Suprapubic skin (tissue), 4 donors: Measurements from ENCODE around the gene PLXNB2. TPM values are rescaled to one million over a fixed set of nuclear protein-coding genes. Genes with fewer than 3 reads are reported as not detected.

Experiments used
- DNase-seq, 2 donors: peaks; one replicate each; pipeline ENCODE4 v3.0.0-alpha.2; 2019; ENCODE audit warnings: low spot score in 2 of 2
- H3K27ac ChIP-seq: fragments of 200-600 bp; sonication (generic); one replicate; pipeline ENCODE4 v1.5.1; 2019
- H3K27me3 ChIP-seq: fragments of 200-600 bp; sonication (generic); one replicate; pipeline ENCODE4 v1.5.1; 2019
- H3K36me3 ChIP-seq: fragments of 200-600 bp; sonication (generic); one replicate; pipeline ENCODE4 v1.5.1; 2019
- H3K4me1 ChIP-seq: fragments of 200-600 bp; sonication (generic); one replicate; pipeline ENCODE4 v1.5.1; 2019
- H3K4me3 ChIP-seq: fragments of 200-600 bp; sonication (generic); one replicate; pipeline ENCODE4 v1.5.1; 2019; ENCODE audit warnings: mild to moderate bottlenecking
- H3K9me3 ChIP-seq: fragments of 200-600 bp; sonication (generic); one replicate; pipeline ENCODE4 v1.5.1; 2019
- EP300 ChIP-seq: sonication (generic); formaldehyde crosslinking; IDR thresholded peaks from one replicate; pipeline ENCODE4 v1.6.1; 2017; ENCODE audit warnings: antibody characterized with exemption
- POLR2A ChIP-seq, 2 donors: fragments of 450-650 bp; IDR thresholded peaks; one replicate each; pipeline ENCODE4 v1.6.1; 2017; ENCODE audit warnings: antibody characterized with exemption in 2 of 2, mild to moderate bottlenecking in 2 of 2, moderate library complexity in 2 of 2
- POLR2AphosphoS5 ChIP-seq, 3 donors: sonication (generic); formaldehyde crosslinking; IDR thresholded peaks; one replicate each; pipeline ENCODE4 v1.6.1; 2017; ENCODE audit warnings: antibody characterized with exemption in 3 of 3
- WGBS: methylation state at CpG from one replicate; pipeline ENCODE4 v1.1.5; 2018; 5-methylcytosine and 5-hydroxymethylcytosine counted together
- total RNA-seq, 4 donors: library from RNA; depleted of rRNA; stranded (reverse); fragments of >200 nt; gene quantifications; one replicate each; pipeline ENCODE4 v1.1.0, GENCODE V29; 2016
- TF ChIP-seq, protein P1 (sequence below), 2 donors: fragments of 200-600 bp in 1 of 2; fragments of 450-650 bp in 1 of 2; sonication (generic) in 1 of 2; IDR thresholded peaks; one replicate each; pipeline ENCODE4 v1.5.1; 2016 to 2019; ENCODE audit warnings: antibody characterized with exemption in 2 of 2, mild to moderate bottlenecking in 1 of 2, moderate library complexity in 1 of 2

Gene PLXNB2
- total RNA-seq, 4 donors from 2014 or later, result 117 to 231 (median 192) TPM

DNA sequence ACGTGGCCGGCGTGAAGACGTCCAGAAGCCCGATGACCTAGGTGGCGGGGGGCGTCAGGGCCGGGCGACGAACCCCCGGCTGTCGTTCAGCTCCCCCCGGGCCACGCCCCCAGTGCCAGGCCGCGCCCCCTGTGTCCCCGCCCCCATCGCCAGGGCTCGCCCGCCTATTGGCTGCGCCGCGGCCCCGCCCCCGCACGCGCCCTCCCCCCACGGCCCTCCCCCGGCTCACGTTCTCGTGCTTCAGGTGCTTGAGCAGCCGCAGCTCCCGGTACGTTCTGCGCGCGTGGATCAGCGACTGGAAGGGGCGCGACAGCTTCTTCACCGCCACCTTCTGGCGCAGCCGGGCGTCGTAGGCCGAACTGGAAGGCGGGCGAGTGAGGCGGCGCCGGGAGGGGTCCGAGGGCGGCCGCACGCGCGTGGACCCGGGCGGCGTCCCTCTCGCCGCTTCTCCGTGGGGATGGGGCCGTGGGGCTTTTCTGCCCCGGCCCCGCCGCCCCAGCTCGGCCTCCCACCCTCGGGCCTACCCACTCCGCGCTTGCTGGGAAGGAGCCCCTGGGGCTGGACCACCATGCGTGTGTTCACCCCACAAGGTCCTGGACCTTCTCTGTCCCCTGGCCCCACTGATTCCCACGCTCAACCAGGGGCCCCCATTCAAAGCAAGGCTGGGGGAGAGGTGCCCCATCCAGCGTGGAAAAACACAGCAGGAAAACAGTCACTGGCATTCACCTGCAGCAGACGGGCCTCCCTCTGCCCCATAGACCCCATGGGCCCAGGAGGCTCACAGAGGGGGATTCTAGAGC is 39.7 kb downstream of the PLXNB2 start:
- no peak for TF ChIP-seq POLR2A (IDR thresholded peaks at IDR 0.05)
- TF ChIP-seq, protein P1, sequence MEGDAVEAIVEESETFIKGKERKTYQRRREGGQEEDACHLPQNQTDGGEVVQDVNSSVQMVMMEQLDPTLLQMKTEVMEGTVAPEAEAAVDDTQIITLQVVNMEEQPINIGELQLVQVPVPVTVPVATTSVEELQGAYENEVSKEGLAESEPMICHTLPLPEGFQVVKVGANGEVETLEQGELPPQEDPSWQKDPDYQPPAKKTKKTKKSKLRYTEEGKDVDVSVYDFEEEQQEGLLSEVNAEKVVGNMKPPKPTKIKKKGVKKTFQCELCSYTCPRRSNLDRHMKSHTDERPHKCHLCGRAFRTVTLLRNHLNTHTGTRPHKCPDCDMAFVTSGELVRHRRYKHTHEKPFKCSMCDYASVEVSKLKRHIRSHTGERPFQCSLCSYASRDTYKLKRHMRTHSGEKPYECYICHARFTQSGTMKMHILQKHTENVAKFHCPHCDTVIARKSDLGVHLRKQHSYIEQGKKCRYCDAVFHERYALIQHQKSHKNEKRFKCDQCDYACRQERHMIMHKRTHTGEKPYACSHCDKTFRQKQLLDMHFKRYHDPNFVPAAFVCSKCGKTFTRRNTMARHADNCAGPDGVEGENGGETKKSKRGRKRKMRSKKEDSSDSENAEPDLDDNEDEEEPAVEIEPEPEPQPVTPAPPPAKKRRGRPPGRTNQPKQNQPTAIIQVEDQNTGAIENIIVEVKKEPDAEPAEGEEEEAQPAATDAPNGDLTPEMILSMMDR (IDR thresholded peaks at IDR 0.05), result peak in 1 of 2 donors; percentile 41
- no peak for TF ChIP-seq POLR2AphosphoS5 (IDR thresholded peaks at IDR 0.05)
- Histone ChIP-seq H3K4me1 (peaks cover 57% of the 10 kb centered on the region), H3K36me3 (no peaks in the 10 kb centered on the region), H3K4me3 (peak overlapping the region; percentile 39), H3K27ac (no peak overlapping the region), H3K9me3 (no peaks in the 10 kb centered on the region), H3K27me3 (peaks cover 16% of the 10 kb centered on the region)
- DNase-seq, result no peak
- 31% methylated on average over 17 of the region's 75 CpGs for WGBS

DNA sequence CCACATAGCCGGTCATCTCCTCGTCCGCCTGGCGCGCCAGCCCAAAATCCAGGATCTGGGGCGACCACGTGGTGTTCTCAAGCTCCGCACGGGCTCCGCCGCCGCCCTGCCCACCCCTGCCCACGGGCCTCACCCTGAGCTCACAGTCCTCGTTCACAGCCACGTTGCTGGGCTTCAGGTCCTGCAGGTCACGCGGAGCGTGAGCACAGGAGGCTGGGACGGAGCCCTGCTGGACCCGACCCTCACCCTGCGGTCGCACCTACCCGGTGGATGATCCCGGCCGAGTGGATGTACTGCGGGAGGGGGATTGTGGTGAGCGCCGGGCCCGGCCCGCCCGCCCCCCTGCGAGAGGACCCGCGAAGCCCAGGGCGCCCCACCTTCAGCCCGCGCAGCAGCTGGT is 40.5 kb downstream of the PLXNB2 start:
- peaks cover 57% of the 10 kb centered on the region for H3K4me1 ChIP-seq
- no peak for TF ChIP-seq POLR2A (IDR thresholded peaks at IDR 0.05)
- TF ChIP-seq EP300, result no peak
- TF ChIP-seq POLR2AphosphoS5 (IDR thresholded peaks at IDR 0.05), result no peak
- TF ChIP-seq, protein P1 (IDR thresholded peaks at IDR 0.05), result no peak
- H3K9me3 ChIP-seq, result no peaks in the 10 kb centered on the region
- H3K27ac ChIP-seq, result no peak overlapping the region
- H3K4me3 ChIP-seq, result peak overlapping the region; percentile 39
- WGBS, result 75% methylated on average over 4 of the region's 37 CpGs
- DNase-seq, result no peak
- peaks cover 24% of the 10 kb centered on the region for H3K27me3 ChIP-seq
- no peaks in the 10 kb centered on the region for H3K36me3 ChIP-seq

DNA sequence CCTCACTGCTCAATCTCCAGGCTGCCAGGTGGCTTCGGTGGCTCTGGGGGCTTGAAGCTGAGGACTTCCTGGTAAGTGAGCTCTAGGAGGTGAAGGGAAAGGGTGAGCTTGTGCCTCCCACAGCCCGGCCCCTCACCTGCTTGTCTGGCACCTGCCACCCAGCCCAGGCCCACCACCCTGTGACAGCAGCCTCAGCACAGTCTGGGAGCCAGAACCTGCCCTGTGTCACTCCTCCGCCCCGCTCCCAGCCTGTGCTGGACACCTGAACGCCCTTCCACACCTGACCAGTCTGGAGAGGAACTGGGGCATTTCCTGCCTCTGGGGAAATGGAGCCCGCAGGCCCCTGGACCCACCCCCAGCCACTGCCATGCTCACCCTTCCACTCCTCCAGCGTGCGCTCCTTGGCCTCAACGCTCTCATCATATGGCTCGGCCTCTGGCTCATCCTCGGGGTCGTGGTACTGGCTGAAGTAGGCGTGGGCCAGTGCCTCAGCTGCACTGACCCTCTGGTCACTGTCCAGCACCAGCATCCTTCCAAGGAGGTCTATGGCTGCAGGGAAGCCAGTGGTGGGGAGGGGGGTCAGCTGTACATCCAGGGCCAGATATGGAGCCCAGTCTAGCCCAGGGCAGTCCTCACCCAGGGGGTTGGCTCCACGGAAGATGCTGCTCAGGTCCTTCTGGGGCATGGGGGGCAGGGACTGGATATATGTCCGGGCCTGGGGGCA is 42.3 kb downstream of the PLXNB2 start:
- H3K27me3 ChIP-seq, result peaks cover 43% of the 10 kb centered on the region
- no peak for DNase-seq
- no peak for TF ChIP-seq POLR2AphosphoS5 (IDR thresholded peaks at IDR 0.05)
- no peak for TF ChIP-seq POLR2A (IDR thresholded peaks at IDR 0.05)
- TF ChIP-seq EP300, result no peak
- TF ChIP-seq, protein P1 (IDR thresholded peaks at IDR 0.05), result no peak
- 83% methylated on average over 11 of the region's 15 CpGs for WGBS
- H3K27ac ChIP-seq, result no peak overlapping the region
- H3K4me1 ChIP-seq, result peaks cover 57% of the 10 kb centered on the region
- H3K4me3 ChIP-seq, result no peak overlapping the region
- no peaks in the 10 kb centered on the region for H3K9me3 ChIP-seq
- H3K36me3 ChIP-seq, result no peaks in the 10 kb centered on the region

- WGBS, result 89% methylated on average over 12 of the region's 15 CpGs
- no peak for DNase-seq
- H3K27me3 ChIP-seq, result peaks cover 52% of the 10 kb centered on the region
- peaks cover 49% of the 10 kb centered on the region for H3K4me1 ChIP-seq
- H3K27ac ChIP-seq, result no peak overlapping the region
- no peaks in the 10 kb centered on the region for H3K9me3 ChIP-seq
- no peak for TF ChIP-seq EP300
- TF ChIP-seq, protein P1 (IDR thresholded peaks at IDR 0.05), result no peak
- no peak for TF ChIP-seq POLR2AphosphoS5 (IDR thresholded peaks at IDR 0.05)
- TF ChIP-seq POLR2A (IDR thresholded peaks at IDR 0.05), result no peak
- no peak overlapping the region for H3K4me3 ChIP-seq
- H3K36me3 ChIP-seq, result no peaks in the 10 kb centered on the region
Measured at GRCh38 chr22:50264104-50264745, 43.2 kb downstream of the PLXNB2 start.
